GM12892 (cell line): ENCODE data around the gene HDAC4.

Experiments
- POLR2A ChIP-seq: IDR thresholded peaks from 2 replicates; pipeline ENCODE4 v1.6.1; 2011; ENCODE audit warnings: low read depth, low read length, control low read depth
- POLR2AphosphoS5 ChIP-seq: IDR thresholded peaks from 2 replicates; pipeline ENCODE4 v1.6.1; 2011; ENCODE audit warnings: low read depth, low read length, control low read depth
- TAF1 ChIP-seq: IDR thresholded peaks from 2 replicates; pipeline ENCODE4 v1.6.1; 2011; ENCODE audit warnings: low read depth, mild to moderate bottlenecking, control low read depth, low read length, borderline replicate concordance

DNA sequence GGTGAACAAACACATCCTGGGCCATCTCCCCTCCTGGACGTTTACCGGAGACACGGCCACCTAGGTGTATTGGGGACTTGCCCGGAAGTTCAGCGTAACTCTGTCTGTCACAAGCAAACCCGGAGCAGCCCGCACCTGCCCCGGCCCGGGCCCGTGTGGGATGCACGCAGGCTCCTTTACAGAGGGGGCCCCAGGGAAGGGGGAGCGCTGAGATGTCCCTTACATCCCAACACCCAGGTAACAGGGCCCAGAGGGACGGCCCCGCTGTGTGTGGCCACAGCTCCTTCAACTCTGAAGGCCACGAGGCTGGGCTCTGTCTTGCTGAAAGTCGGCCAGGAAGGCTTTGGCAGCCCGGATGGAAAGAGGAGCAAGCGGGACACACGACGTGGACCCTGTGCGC lies 340.1 kb downstream of the HDAC4 start:
- TF ChIP-seq POLR2A (no peak), POLR2AphosphoS5 (no peak), TAF1 (no peak)
